ENCODE data around the gene TUBB1. TPM values are rescaled to one million over a fixed set of nuclear protein-coding genes. Genes with fewer than 3 reads are reported as not detected.

TUBB1 gene
- total RNA-seq, 4 donors from 2014 or later: 0.17 TPM; not detected in 3

DNA sequence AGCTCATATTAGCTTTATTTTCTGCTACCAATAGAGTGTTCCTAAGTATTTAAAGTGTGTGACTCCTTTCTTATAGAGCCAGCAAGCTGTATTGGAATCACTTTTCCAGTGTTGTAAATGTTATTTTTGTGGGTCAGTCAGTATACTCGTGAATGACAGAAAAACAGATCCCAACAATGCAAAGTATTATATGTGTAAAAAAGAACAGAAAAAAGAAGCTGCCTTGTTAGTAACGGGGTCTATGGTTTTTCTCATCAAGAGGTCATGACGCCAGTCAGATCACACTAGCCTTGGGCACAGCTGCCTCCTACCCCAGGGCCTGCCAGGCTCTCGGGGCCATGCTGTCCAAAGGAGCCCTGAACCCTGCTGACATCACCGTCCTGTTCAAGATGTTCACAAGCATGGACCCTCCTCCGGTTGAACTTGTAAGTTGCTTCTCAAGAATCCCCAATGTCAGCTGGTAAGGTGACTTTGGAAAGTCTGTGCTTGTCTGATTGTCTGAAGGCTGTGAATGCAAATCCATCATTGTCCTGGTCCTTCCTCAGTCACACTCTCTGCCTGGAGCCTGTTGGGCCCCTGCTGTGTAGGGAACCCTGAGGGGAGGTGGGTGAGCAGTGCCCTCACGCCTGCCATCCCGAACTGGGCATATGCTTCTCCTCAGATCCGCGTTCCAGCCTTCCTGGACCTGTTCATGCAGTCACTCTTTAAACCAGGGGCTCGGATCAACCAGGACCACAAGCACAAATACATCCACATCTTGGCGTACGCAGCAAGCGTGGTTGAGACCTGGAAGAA is 28.4 kb upstream of the TUBB1 start:
- peaks cover 95% of the 10 kb centered on the region for H3K36me3 ChIP-seq
- no peaks in the 10 kb centered on the region for H3K9me3 ChIP-seq
- TF ChIP-seq EP300 (IDR thresholded peaks at IDR 0.05): no peak
- TF ChIP-seq, protein P1, sequence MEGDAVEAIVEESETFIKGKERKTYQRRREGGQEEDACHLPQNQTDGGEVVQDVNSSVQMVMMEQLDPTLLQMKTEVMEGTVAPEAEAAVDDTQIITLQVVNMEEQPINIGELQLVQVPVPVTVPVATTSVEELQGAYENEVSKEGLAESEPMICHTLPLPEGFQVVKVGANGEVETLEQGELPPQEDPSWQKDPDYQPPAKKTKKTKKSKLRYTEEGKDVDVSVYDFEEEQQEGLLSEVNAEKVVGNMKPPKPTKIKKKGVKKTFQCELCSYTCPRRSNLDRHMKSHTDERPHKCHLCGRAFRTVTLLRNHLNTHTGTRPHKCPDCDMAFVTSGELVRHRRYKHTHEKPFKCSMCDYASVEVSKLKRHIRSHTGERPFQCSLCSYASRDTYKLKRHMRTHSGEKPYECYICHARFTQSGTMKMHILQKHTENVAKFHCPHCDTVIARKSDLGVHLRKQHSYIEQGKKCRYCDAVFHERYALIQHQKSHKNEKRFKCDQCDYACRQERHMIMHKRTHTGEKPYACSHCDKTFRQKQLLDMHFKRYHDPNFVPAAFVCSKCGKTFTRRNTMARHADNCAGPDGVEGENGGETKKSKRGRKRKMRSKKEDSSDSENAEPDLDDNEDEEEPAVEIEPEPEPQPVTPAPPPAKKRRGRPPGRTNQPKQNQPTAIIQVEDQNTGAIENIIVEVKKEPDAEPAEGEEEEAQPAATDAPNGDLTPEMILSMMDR (IDR thresholded peaks at IDR 0.05): no peak
- TF ChIP-seq POLR2A (IDR thresholded peaks at IDR 0.05): no peak
- TF ChIP-seq POLR2AphosphoS5 (IDR thresholded peaks at IDR 0.05): no peak
- H3K27ac ChIP-seq: no peak overlapping the region
- DNase-seq (ENCODE audit: low spot score in 2 of 2): peak in 1 of 2 donors; percentile 38
- no peak overlapping the region for H3K4me3 ChIP-seq
- no peaks in the 10 kb centered on the region for H3K4me1 ChIP-seq
- H3K27me3 ChIP-seq: no peaks in the 10 kb centered on the region
- 86% methylated on average over 14 of the region's 14 CpGs for WGBS

DNA sequence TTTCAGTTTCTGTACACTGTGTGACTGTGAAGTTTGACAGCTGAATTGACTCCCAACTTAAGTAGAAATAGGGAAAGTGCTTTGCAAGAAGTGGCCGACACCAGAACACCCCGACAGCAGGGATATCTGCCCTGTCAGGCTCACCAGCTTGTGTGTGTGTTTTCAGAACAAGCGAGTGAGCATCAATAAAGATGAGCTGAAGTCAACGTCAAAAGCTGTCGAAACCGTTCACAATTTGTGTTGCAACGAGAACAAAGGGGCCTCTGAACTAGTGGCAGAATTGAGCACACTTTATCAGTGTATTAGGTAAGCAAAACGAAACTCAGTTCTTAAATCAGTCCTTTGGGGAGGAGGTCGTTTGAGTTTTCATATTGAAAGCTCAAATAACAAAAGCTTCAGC is 27.5 kb upstream of the TUBB1 start:
- Histone ChIP-seq H3K9me3 (no peaks in the 10 kb centered on the region), H3K36me3 (peaks cover 98% of the 10 kb centered on the region), H3K27me3 (no peaks in the 10 kb centered on the region), H3K4me1 (no peaks in the 10 kb centered on the region), H3K4me3 (no peak overlapping the region), H3K27ac (no peak overlapping the region)
- DNase-seq (ENCODE audit: low spot score in 2 of 2): peak; percentile 13 to 54
- TF ChIP-seq POLR2AphosphoS5 (IDR thresholded peaks at IDR 0.05): no peak
- 81% methylated on average over 9 of the region's 9 CpGs for WGBS

DNA sequence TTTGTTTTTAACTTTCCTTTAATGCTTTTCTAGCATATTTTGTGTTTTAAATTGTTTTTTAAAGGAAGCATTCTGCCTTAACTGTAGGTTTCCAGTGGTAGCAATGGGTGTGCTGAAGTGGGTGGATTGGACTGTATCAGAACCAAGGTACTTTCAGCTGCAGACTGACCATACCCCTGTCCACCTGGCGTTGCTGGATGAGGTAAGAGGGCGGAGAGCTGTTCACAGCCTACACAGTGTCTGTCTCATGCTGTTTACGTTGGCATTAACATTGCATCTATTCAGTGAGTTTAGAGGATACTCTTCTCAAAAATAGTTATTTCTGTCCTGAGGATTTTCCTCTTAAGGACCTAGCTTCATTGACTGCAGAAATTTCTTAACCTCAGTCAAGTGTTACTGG is 26.3 kb upstream of the TUBB1 start:
- no peaks in the 10 kb centered on the region for H3K27me3 ChIP-seq
- DNase-seq (ENCODE audit: low spot score in 2 of 2): peak in 1 of 2 donors; percentile 3
- no peaks in the 10 kb centered on the region for H3K9me3 ChIP-seq
- no peak overlapping the region for H3K27ac ChIP-seq
- H3K4me3 ChIP-seq: no peak overlapping the region
- TF ChIP-seq POLR2A (IDR thresholded peaks at IDR 0.05) (no peak), EP300 (IDR thresholded peaks at IDR 0.05) (no peak), POLR2AphosphoS5 (IDR thresholded peaks at IDR 0.05) (no peak)
- TF ChIP-seq, protein P1 (IDR thresholded peaks at IDR 0.05): no peak
- H3K36me3 ChIP-seq: peaks cover 99% of the 10 kb centered on the region
- 94% methylated on average over 3 of the region's 3 CpGs for WGBS
- H3K4me1 ChIP-seq: no peaks in the 10 kb centered on the region

DNA sequence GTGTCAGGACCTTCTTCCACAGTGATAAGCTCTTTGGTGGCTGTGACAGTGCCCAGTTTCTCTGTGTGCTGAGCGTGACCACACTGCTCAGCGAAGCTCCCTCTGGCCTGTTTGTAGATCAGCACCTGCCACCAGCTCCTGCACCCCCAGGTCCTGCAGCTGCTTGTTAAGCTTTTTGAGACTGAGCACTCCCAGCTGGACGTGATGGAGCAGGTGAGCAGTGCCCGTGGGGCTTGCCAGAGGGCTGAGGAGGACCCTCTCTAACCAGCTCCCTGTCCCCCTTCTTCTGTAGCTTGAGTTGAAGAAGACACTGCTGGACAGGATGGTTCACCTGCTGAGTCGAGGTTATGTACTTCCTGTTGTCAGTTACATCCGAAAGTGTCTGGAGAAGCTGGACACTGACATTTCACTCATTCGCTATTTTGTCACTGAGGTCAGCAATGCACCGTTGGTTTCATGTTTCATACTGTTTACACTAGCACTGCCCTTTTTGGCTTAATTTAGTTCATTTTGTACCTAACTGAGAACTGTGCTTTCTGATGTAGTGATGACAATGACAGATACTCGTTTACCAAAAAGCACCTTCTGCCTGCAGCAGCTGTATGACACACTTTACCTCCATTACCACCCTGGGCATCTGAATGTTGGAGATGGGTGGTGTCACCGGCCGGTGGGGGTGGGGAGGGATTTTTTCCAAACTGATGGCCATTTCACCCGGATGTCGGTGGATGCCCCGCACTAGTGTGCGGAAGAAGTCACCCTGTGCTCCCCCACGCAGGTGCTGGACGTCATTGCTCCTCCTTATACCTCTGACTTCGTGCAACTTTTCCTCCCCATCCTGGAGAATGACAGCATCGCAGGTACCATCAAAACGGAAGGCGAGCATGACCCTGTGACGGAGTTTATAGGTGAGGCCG is 25.6 kb upstream of the TUBB1 start:
- H3K36me3 ChIP-seq: peaks cover 97% of the 10 kb centered on the region
- DNase-seq (ENCODE audit: low spot score in 2 of 2): peak; percentile 32 to 62
- H3K4me1 ChIP-seq: no peaks in the 10 kb centered on the region
- H3K27ac ChIP-seq: no peak overlapping the region
- H3K4me3 ChIP-seq: no peak overlapping the region
- H3K27me3 ChIP-seq: no peaks in the 10 kb centered on the region
- H3K9me3 ChIP-seq: no peaks in the 10 kb centered on the region
- TF ChIP-seq POLR2AphosphoS5 (IDR thresholded peaks at IDR 0.05) (no peak), POLR2A (IDR thresholded peaks at IDR 0.05) (no peak), EP300 (IDR thresholded peaks at IDR 0.05) (no peak)
- TF ChIP-seq, protein P1 (IDR thresholded peaks at IDR 0.05): no peak
- 91% methylated on average over 21 of the region's 23 CpGs for WGBS

DNA sequence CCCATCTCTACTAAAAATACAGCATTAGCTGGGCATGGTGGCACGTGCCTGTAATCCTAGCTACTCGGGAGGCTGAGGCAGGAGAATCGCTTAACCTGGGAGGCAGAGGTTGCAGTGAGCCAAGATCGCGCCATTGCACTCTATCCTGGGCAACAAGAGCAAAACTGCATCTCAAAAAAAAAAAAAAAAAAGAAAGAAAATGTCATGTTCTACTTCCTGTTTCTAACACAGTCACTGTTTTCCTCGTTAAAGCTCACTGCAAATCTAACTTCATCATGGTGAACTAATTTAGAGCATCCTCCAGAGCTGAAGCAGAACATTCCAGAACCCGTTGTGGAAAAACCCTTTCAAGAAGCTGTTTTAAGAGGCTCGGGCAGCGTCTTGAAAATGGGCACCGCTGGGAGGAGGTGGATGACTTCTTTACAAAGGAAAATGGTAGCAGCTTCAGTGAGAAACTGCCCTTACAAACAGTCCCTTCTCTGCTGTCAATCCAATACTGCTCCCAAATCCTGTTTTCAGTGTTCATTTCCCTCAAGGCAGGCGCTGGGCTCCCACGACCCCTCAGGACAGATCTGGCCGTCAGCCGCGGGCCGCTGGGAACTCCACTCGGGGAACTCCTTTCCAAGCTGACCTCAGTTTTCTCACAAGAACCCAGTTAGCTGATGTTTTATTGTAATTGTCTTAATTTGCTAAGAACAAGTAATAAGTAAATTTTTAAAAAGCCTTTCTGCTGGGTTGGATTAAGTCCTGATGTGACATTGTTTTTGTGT is 24.7 kb upstream of the TUBB1 start:
- no peak overlapping the region for H3K4me3 ChIP-seq
- 88% methylated on average over 17 of the region's 17 CpGs for WGBS
- peak in 1 of 2 donors; percentile 17 for DNase-seq (ENCODE audit: low spot score in 2 of 2)
- H3K27ac ChIP-seq: no peak overlapping the region
- no peaks in the 10 kb centered on the region for H3K9me3 ChIP-seq
- TF ChIP-seq POLR2AphosphoS5 (IDR thresholded peaks at IDR 0.05): no peak
- TF ChIP-seq EP300 (IDR thresholded peaks at IDR 0.05): no peak
- TF ChIP-seq, protein P1 (IDR thresholded peaks at IDR 0.05): no peak
- TF ChIP-seq POLR2A (IDR thresholded peaks at IDR 0.05): no peak
- no peaks in the 10 kb centered on the region for H3K4me1 ChIP-seq
- no peaks in the 10 kb centered on the region for H3K27me3 ChIP-seq
- H3K36me3 ChIP-seq: peaks cover 97% of the 10 kb centered on the region

Data from suprapubic skin (tissue), 4 donors.